Gastrocnemius medialis (tissue), 4 donors: Measurements from ENCODE around the gene REXO4.

Experiments
- POLR2A ChIP-seq, 2 donors: fragments of 450-650 bp; IDR thresholded peaks; one replicate each; pipeline ENCODE4 v1.6.1; 2017; ENCODE audit warnings: antibody characterized with exemption in 2 of 2, mild to moderate bottlenecking in 2 of 2, moderate library complexity in 2 of 2
- TF ChIP-seq, protein P1 (sequence below), 5 experiments: fragments of 450-650 bp in 3 of 5; fragments of 200-600 bp in 2 of 5; sonication (generic) in 2 of 5; IDR thresholded peaks in 4 of 5; conservative IDR thresholded peaks in 1 of 5; 1 replicate in 4 of 5; 2 replicates in 1 of 5; pipeline ENCODE4 v1.5.1; 2016 to 2019; ENCODE audit warnings: antibody characterized with exemption in 5 of 5, mild to moderate bottlenecking in 3 of 5, moderate library complexity in 3 of 5

- TF ChIP-seq, protein P1, sequence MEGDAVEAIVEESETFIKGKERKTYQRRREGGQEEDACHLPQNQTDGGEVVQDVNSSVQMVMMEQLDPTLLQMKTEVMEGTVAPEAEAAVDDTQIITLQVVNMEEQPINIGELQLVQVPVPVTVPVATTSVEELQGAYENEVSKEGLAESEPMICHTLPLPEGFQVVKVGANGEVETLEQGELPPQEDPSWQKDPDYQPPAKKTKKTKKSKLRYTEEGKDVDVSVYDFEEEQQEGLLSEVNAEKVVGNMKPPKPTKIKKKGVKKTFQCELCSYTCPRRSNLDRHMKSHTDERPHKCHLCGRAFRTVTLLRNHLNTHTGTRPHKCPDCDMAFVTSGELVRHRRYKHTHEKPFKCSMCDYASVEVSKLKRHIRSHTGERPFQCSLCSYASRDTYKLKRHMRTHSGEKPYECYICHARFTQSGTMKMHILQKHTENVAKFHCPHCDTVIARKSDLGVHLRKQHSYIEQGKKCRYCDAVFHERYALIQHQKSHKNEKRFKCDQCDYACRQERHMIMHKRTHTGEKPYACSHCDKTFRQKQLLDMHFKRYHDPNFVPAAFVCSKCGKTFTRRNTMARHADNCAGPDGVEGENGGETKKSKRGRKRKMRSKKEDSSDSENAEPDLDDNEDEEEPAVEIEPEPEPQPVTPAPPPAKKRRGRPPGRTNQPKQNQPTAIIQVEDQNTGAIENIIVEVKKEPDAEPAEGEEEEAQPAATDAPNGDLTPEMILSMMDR (IDR thresholded peaks at IDR 0.05 in 4 of 5, conservative IDR thresholded peaks at IDR 0.05 in 1 of 5): no peak
- peak in 1 of 2 donors; percentile 10 for TF ChIP-seq POLR2A (IDR thresholded peaks at IDR 0.05)
Observed at GRCh38 chr9:133425049-133425632, 7.3 kb upstream of the REXO4 start.
